ENCODE results near the gene NEO1. TPM values are rescaled to one million over a fixed set of nuclear protein-coding genes. Genes with fewer than 3 reads are reported as not detected.

Gene NEO1
- polyA plus RNA-seq, 1 of the 3 experiments (the other 2 are of a cell fraction) = 13.1 TPM

DNA sequence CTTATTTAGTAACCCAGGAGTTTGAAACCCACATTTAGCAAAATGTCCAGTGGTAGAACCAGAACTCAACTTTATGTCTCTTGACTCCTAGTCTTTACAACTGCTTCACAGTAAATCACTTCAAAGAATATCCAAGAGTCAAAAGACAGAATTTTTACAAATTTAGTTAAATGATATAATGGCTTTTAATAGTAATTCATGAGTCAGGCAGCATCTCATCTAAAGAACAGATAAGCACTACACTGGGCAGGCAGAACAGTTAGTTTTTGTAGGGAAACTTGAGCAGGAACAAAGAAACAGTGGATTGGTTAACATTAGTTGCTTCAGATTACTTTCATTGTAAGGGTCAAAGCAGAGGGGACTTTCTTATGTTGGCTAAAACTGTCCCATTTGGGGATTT lies 120.2 kb downstream of the NEO1 start:
- H3K4me1 ChIP-seq (ENCODE audit: control insufficient read depth in 1 of 2, insufficient read depth in 2 of 2, low read depth in 1 of 2, low read length in 1 of 2) = peaks cover 0 to 4% of the 10 kb centered on the region in 2 experiments; a peak in 2 of 4 replicates
- POLR2A ChIA-PET = no interaction called here
- no peak for DNase-seq
- no peak overlapping the region for H3K4me3 ChIP-seq (ENCODE audit: low read depth in 2 of 2, low read length in 1 of 2)
- H3K9me3 ChIP-seq = no peaks in the 10 kb centered on the region
- H3K4me2 ChIP-seq = no peak overlapping the region
- peaks cover 4 to 5% of the 10 kb centered on the region in 2 experiments for H3K36me3 ChIP-seq (replicated peaks in 1 of 2; ENCODE audit: control insufficient read depth in 1 of 2, insufficient read depth in 2 of 2, low read length in 1 of 2)
- TF ChIP-seq MXI1 (IDR thresholded peaks at IDR 0.05; ENCODE audit: low read depth, low read length) = no peak
- no peak for TF ChIP-seq ELF1 (IDR thresholded peaks at IDR 0.05)
- TF ChIP-seq GATA2 (CRISPR knock-in tag; IDR thresholded peaks at IDR 0.05) = no peak
- TF ChIP-seq FOXJ3 (CRISPR knock-in tag; IDR thresholded peaks at IDR 0.05) = no peak
- H3K27me3 ChIP-seq (ENCODE audit: insufficient read depth) = no peaks in the 10 kb centered on the region
- H3K79me2 ChIP-seq (ENCODE audit: insufficient read depth) = no peaks in the 10 kb centered on the region
- H3K9me2 ChIP-seq = no peaks in the 10 kb centered on the region
- H3F3A ChIP-seq (replicated peaks; ENCODE audit: insufficient read depth) = no peaks in the 10 kb centered on the region
- H3K9ac ChIP-seq = no peak overlapping the region
- H3K27ac ChIP-seq (ENCODE audit: low read depth in 2 of 2, low read length in 1 of 2) = no peak overlapping the region
- no peaks in the 10 kb centered on the region for H4K20me1 ChIP-seq (ENCODE audit: insufficient read depth)
- CTCF ChIA-PET = interaction anchor here (1.1 kb wide), 1 partner anchor 93 kb away, joined by 3 read pairs; no protein-coding TSS in a partner anchor
- no peak overlapping the region for H2AFZ ChIP-seq (ENCODE audit: low read depth)

DNA sequence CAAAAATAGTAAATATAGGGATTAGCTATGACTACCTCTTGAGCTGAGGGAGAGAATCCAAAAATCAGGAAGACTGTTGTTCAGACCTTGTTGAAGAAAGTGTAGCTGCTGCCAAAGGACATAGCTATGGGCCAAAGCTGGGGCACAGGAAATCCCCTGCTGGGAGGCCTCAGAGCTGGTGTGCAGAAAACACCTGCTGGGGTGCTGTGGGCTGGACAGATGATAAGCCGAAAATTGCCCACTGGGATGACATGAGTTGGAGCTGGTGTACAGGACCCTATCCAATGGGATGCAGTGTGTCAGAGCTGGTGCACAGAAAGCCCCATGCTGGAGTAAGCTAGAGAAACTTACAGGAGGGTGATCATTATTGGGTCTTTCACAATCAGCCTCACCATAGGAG lies 121.9 kb downstream of the NEO1 start:
- no peaks in the 10 kb centered on the region for H3K27me3 ChIP-seq (ENCODE audit: insufficient read depth)
- no peak overlapping the region for H3K4me2 ChIP-seq
- H3K4me3 ChIP-seq (ENCODE audit: low read depth in 2 of 2, low read length in 1 of 2) = no peak overlapping the region
- no peak for DNase-seq
- ChIA-PET POLR2A (no interaction called here), CTCF (interaction anchor here (1.0 to 2.0 kb wide), 3 partner anchors 9 to 378 kb away, joined by 3 to 4 read pairs (median 3); no protein-coding TSS in a partner anchor)
- TF ChIP-seq POLR2AphosphoS5 (IDR thresholded peaks at IDR 0.05; ENCODE audit: low read depth, low read length) = no peak
- no peak for TF ChIP-seq MXI1 (IDR thresholded peaks at IDR 0.05; ENCODE audit: low read depth, low read length)
- no peak for TF ChIP-seq GATA2 (CRISPR knock-in tag; IDR thresholded peaks at IDR 0.05)
- TF ChIP-seq ELF1 (IDR thresholded peaks at IDR 0.05) = no peak
- TF ChIP-seq EZH2phosphoT487 (IDR thresholded peaks at IDR 0.05; ENCODE audit: borderline replicate concordance, low read depth) = no peak
- TF ChIP-seq TEAD4 (IDR thresholded peaks at IDR 0.05; ENCODE audit: borderline replicate concordance, insufficient read depth) = no peak
- no peak for TF ChIP-seq PBX3 (IDR thresholded peaks at IDR 0.05)
- no peak for TF ChIP-seq YY1 (IDR thresholded peaks at IDR 0.05; ENCODE audit: low read depth)
- TF ChIP-seq, protein P1, sequence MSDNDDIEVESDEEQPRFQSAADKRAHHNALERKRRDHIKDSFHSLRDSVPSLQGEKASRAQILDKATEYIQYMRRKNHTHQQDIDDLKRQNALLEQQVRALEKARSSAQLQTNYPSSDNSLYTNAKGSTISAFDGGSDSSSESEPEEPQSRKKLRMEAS (IDR thresholded peaks at IDR 0.05; ENCODE audit: low read depth) = no peak
- TF ChIP-seq USF1 (IDR thresholded peaks at IDR 0.05; ENCODE audit: borderline replicate concordance, low read depth) = no peak
- no peak for TF ChIP-seq RAD21 (IDR thresholded peaks at IDR 0.05; ENCODE audit: low read length)
- no peak for TF ChIP-seq ZBTB33 (IDR thresholded peaks at IDR 0.05; ENCODE audit: borderline replicate concordance, low read depth)
- TF ChIP-seq CHD2 (IDR thresholded peaks at IDR 0.05; ENCODE audit: low read length, partially characterized antibody) = no peak
- no peak for TF ChIP-seq NFIC (IDR thresholded peaks at IDR 0.05; ENCODE audit: borderline replicate concordance)
- no peak for TF ChIP-seq JUND (IDR thresholded peaks at IDR 0.05)
- TF ChIP-seq MEF2A (IDR thresholded peaks at IDR 0.05; ENCODE audit: borderline replicate concordance, low read depth) = no peak
- no peak for TF ChIP-seq FOXJ3 (CRISPR knock-in tag; IDR thresholded peaks at IDR 0.05)
- TF ChIP-seq RFX5 (IDR thresholded peaks at IDR 0.05; ENCODE audit: low read length) = no peak
- H3K9ac ChIP-seq = no peak overlapping the region
- H3K4me1 ChIP-seq (ENCODE audit: control insufficient read depth in 1 of 2, insufficient read depth in 2 of 2, low read depth in 1 of 2, low read length in 1 of 2) = peaks cover 0 to 4% of the 10 kb centered on the region in 2 experiments; a peak in 2 of 4 replicates
- H2AFZ ChIP-seq (ENCODE audit: low read depth) = no peak overlapping the region
- no peaks in the 10 kb centered on the region for H3F3A ChIP-seq (replicated peaks; ENCODE audit: insufficient read depth)
- no peaks in the 10 kb centered on the region for H3K79me2 ChIP-seq (ENCODE audit: insufficient read depth)
- no peak overlapping the region for H3K27ac ChIP-seq (ENCODE audit: low read depth in 2 of 2, low read length in 1 of 2)
- peaks cover 13 to 16% of the 10 kb centered on the region in 2 experiments for H3K36me3 ChIP-seq (replicated peaks in 1 of 2; ENCODE audit: control insufficient read depth in 1 of 2, insufficient read depth in 2 of 2, low read length in 1 of 2)
- no peaks in the 10 kb centered on the region for H3K9me3 ChIP-seq
- WGBS (ENCODE audit: low lambda C conversion rate) = 93% methylated on average over 1 of the region's 1 CpG
- H4K20me1 ChIP-seq (ENCODE audit: insufficient read depth) = no peaks in the 10 kb centered on the region
- H3K9me2 ChIP-seq = no peaks in the 10 kb centered on the region
